Uterus (tissue), 2 donors: Measurements from ENCODE around the gene ST6GALNAC5.

ENCODE experiments used
- CTCF ChIP-seq, 4 experiments: fragments of 200-600 bp in 2 of 4; fragments of 450-650 bp in 2 of 4; sonication (generic) in 2 of 4; IDR thresholded peaks; one replicate each; pipeline ENCODE4 v1.5.1; 2016 to 2019; ENCODE audit warnings: antibody characterized with exemption in 4 of 4, mild to moderate bottlenecking in 2 of 4, moderate library complexity in 1 of 4
- POLR2A ChIP-seq, 2 donors: fragments of 450-650 bp; IDR thresholded peaks; one replicate each; pipeline ENCODE4 v1.6.1; 2016; ENCODE audit warnings: antibody characterized with exemption in 2 of 2, mild to moderate bottlenecking in 1 of 2, moderate library complexity in 1 of 2

DNA sequence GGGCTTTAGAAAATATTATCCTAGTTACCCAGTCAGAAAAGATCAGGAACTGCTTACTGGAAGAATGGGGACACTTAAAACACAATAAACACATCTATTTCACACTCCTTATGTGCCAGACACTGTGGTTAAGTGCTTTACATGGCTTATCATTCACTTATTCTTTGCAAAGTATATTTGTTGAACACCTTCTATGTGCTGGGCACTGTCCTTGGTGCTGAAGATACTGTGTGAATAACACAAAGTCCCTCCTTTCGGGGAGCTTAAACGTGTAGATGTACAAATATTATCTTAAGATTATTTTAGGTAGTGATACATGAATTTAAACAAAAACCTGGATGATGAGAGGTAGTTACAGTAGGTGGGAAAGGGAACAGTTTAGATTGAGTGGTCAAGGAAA, 169.3 kb downstream of the ST6GALNAC5 start:
- TF ChIP-seq CTCF (IDR thresholded peaks at IDR 0.05) = no peak
- TF ChIP-seq POLR2A (IDR thresholded peaks at IDR 0.05) = no peak
